GM13977 (cell line): ENCODE data around the gene FIGN.

Experiments
- DNase-seq: peaks from one replicate; pipeline ENCODE4 v3.0.0; 2012; ENCODE audit warnings: low spot score
- in situ Hi-C: fragments of 300-500 bp; cut with MboI; formaldehyde crosslinking; loops from one replicate; pipeline ENCODE4 v1.12.0; 2022; ENCODE audit warnings: low sequenced_read_pairs, low pct_unique_long_range_greater_than_20kb, mixed read lengths, inconsistent platforms; ENCODE audit not compliant: unreplicated experiment
- TF ChIP-seq, protein P1 (sequence below): IDR thresholded peaks from 2 replicates; pipeline ENCODE4 v1.5.1; 2012; ENCODE audit warnings: mild to moderate bottlenecking, control low read depth; ENCODE audit not compliant: insufficient read depth; ENCODE audit errors: extremely low read depth, missing control alignments

FIGN gene

DNA sequence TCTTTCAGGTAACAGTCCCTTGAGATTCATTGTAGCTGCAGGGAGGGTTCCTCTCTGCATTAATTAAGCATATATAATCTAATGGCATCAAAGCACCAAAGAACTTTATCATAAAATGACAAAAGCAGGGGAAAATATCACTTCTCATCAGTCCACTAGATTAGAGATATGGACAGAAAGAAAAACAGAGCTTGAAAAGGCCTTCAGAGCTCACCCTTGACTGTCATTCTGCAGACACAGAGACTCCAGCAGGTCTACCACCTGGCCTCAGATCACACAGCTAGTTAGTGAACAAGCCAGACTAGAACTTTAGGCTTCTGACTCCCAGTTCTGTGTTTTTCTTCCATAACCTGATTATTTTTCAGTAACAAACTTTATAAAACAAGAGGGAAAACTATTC is 88.5 kb downstream of the FIGN start:
- DNase-seq: no peak
- in situ Hi-C loops: no loop called here
- TF ChIP-seq, protein P1, sequence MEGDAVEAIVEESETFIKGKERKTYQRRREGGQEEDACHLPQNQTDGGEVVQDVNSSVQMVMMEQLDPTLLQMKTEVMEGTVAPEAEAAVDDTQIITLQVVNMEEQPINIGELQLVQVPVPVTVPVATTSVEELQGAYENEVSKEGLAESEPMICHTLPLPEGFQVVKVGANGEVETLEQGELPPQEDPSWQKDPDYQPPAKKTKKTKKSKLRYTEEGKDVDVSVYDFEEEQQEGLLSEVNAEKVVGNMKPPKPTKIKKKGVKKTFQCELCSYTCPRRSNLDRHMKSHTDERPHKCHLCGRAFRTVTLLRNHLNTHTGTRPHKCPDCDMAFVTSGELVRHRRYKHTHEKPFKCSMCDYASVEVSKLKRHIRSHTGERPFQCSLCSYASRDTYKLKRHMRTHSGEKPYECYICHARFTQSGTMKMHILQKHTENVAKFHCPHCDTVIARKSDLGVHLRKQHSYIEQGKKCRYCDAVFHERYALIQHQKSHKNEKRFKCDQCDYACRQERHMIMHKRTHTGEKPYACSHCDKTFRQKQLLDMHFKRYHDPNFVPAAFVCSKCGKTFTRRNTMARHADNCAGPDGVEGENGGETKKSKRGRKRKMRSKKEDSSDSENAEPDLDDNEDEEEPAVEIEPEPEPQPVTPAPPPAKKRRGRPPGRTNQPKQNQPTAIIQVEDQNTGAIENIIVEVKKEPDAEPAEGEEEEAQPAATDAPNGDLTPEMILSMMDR: no peak

DNA sequence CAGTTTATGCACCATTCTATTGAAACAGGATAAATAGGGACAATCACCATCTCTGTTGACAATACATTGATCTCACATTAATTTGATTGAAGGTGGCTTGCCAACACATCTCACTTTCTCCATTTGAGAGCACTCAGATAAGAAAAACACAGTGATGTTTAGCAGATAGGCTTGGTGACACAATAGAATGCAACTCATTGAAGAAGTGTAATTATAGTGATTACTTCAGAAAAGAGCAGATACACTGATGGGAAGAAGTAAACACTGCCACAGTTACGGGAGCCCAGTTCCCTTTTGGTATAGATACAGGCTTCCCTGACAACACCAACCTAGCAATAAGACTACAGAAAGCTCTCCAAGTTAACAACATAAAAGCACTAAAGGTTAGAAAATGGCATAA is 89.1 kb downstream of the FIGN start:
- TF ChIP-seq, protein P1: no peak
- DNase-seq: no peak
- in situ Hi-C loops: no loop called here

DNA sequence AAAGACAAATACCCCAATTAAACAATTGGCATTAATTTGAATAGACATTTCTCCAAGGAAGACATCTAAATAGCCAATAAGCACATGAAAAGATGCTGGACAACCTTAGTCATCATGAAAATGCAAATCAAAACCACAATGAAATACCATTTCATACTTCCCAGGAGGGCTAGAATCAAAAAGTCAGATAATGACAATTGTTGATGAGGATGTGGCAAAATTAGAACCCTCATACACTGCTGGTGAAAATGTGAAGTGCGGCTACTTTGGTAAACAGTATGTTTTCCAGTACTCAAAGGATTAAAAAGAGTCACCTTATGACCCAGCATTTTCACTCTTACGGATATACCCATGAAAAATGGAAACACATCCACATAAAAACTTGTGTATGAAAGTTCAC is 91.6 kb downstream of the FIGN start:
- in situ Hi-C loops: no loop called here
- TF ChIP-seq, protein P1: no peak

DNA sequence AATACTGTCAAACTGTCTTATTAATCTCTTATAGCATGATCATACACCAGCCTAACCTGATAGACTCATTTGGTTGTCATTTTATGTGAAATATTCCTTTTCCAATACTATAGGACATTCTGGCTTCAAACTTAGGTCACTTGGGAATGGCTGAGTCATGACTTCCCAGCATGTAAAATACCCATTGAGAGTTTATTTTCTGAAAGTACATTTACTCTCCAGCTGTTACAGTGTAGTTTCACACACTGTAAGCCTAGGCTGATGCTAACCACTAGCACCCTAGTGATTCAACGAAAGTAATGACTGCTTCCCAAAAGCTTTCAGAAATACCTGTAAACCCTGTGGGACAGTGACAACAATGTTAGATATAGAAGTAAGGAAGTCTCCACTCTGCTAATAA is 93.8 kb downstream of the FIGN start:
- no peak for DNase-seq
- in situ Hi-C loops: no loop called here

More for the DNA sequence above, 91.6 kb downstream of the FIGN start:
- DNase-seq: no peak

DNA sequence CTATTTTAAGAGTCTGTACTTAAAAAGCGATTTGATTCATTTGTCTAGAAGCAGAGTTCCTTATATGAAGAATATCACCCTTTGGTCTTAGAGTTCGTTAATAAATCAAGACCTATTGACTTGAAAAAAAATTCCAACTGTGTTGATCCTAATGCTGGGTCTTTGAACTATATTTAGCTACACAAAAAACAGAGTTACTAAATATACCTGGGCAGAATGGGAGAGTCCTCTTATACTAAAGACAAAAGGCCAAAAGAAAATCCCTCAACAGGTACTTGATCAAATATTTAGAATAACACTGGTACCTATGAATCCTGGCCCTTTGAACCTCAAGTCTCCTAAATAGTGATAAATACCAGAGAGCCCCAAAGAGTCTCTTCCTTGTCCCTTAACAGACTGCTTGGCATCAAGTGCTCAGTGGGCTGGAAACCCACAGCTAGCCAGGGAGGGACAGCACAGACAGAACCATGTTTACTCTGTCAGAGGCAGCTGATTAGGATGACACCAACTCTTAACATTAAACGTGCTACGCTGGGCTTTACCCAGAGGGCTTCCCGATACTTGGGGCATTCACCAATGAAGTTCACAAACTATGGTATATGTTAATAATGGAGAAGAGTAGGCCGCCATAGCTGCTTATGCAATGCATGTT is 95.1 kb downstream of the FIGN start:
- in situ Hi-C loops: no loop called here

More for the DNA sequence above, 93.8 kb downstream of the FIGN start:
- TF ChIP-seq, protein P1: no peak

DNA sequence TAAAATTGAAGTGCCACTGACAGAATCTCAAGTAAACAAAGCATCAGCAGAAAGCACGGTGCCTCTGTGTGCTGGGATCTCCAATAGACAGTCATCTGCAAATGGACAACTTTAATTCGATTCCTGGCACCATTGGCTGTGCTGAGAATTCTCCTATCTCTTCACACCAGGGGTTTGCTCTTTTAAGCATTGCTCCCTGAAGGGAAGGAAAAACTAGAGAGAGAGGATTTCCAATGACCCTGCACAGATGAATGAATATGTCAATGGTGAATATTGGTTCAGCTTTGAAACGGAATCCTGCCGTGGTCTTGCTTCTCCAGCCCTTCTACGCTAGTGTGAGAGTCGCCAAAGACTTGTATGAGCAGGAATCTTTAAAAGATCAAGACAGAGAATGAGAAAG is 97.9 kb downstream of the FIGN start:
- in situ Hi-C loops: no loop called here
- TF ChIP-seq, protein P1: no peak
- DNase-seq: no peak

More for the DNA sequence above, 95.1 kb downstream of the FIGN start:
- TF ChIP-seq, protein P1: no peak
- no peak for DNase-seq
